ENCODE data around the gene KRT15.

KRT15 gene

DNA sequence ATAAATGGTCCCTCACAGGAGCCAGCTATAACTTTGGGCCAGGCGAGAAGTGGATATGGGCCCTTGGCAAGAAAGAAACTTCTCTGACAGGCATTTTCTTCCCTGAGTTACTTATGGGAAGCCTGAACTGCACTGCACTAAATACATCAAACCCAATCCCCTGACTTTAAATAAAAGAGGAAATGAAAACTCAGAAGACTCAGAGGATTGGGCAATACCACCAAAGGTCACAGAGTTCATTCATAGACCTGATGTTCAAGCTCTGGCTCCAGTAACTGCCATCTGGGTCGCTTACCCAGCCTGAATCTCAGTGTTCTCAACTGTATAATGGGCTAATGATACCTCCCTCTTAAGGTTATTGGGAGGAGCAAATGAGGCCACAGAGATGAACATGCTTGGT lies 38.6 kb downstream of the KRT15 start:
- DNase-seq = no peak

DNA sequence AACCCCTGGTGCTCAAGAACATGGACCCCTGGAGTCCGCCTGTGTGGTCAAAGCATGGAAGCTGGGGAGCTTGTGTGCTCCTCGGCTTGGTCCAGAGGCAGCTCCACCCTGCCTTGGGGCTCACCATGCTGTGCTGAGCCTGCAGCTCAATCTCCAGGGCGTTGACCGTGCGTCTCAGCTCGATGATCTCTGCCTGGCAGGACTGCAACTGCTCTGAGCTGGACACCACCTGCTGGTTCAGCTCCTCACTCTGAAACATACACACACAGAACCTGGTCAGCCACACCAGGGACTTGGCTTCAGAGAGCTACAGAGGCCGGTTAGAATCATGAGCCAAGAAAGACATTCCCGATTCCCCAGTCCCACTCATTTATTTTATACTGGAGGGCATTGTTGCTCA lies 40.5 kb downstream of the KRT15 start:
- no peak for DNase-seq

DNA sequence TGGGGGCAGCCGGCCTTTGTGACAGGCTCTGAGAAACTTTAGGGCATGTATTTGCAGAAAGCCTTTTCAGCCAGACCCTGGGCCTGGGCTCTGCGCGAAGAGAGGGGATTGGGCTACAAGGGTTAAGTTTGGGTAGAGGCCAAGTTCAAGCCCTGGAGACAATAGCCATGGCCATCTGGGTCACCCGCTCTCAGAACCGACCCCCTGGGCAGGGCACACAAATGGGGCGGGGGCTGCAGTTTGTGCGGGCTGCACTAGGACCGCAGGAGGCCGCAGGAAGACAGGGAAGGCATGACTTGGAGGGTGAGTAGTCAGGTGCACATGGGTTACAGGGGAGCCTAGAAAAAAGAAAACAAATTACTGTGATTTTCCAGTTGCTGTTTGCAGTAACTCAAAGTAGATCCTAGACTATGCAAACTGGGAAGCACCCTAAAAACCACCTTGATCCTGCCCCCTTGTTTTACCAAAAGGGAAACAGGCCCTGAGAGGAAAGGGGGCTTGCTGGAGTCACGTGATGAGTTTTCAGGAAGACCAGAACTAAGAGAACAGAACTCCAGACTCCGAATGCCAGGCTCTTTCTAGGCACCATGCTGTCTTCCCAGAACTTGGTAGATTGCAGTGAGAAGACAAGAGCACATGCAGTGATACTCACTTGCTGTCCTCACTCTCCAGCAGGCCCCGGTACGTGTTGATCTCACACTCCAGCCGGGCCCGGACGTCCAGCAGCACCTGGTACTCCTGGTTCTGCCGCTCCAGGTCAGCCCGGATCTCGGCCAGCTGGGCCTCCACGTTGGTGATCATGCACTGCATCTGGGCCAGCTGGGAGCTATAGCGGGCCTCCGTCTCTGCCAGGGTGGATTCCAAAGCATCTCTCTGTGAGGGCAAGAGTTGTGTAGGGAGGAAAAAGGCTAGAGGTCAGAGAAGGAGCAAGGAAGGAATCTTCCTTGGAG lies 41.5 kb downstream of the KRT15 start:
- DNase-seq = no peak

DNA sequence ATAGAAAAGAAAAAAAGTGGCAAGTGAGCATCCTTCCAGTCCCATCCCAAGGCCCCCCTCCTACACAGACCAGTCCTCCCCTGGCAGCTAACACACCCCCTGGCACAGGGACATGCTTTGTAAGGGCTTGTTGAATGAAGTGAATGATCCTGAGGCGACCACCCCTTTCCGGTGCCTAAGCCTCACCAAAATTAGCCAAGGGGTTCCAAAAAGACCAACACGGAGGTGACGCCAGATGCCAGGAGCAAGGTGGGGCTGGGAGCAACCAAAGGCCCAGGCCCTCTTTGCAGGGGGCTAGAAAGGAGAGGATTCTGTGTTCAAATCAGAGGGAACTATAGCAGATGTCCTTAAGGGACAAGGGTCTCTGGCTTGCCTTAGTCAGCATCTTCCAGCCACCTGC lies 43.3 kb downstream of the KRT15 start:
- DNase-seq = no peak

DNA sequence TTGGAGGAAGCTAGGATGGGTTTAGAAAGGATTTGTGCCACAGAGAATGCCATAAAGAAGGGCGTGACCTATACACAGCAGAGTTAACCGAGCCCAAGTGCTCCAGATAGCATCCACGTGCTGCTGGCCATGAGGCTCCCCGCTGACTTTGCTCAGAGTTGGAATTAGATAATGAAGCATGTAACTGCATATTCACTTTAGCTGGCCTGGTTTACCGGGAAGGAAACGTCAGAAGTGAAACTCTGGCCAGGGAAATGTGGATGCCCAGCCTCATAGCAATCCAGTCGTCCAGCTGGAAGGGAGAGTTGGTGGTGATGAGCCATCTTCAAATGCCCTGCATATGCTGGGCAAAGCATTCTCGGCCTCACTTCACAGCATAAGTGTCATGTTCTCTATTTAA lies 43.8 kb downstream of the KRT15 start:
- DNase-seq = no peak

DNA sequence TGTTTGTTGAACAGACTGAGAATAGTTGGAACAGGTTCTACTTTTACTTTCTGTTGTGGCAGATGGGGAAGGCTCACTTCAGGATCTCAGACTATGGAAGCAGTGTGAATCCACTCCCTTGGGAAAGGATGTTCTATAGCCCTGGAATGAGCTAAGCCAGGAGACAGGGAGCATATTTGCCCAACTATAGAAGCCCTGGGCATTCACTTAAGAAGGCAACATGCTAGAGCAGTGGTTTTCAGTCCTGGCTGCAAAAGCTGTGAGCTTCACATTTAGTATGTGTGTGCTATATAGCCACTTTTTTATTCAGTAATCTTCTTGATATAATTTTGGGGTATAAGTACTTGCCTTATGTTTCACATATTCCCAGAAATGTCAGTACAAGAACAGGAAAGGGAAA lies 50.3 kb downstream of the KRT15 start:
- DNase-seq = no peak

DNA sequence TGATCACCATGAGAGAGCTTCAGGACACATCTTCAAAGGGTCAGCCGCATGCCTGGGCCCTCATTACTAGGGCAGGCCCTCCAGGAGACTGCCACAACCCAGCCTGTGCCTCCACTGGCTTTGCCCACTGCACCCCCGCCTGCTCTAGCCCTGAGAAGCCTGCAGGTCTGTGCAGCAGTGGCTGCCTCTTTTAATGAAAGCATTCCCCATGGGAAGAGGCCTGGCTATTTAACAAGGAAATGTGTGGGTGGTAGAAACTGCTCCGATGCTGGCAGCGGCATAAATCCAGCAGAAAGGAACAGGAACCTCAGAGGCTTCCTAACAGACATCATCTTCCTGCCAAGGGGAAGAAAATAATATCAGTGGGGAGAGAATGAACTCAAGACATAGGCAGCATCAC lies 51.1 kb downstream of the KRT15 start:
- no peak for DNase-seq

DNA sequence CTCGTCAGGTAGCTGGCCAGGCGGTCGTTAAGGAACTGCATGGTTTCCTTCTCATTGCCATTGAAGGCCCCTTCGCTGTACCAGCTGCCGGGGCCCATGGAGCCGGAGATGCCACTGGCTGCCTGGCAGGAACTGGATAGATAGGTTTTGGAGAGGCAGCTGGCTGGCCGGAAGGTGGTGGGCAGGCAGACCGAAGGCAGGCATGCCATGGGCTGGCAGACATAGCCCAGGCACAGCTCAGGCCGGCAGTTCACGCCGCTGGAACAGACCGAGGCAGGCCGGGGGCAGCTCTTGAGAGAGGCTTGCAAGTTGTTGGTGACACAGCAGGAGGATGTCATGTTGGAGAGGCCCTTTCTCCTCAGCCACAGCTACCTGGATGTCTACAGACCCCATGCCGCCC lies 51.7 kb downstream of the KRT15 start, which contains the start of gene KRT32:
Gene KRT32 (minus strand): TSS at position 399 of the 400 bp plus-strand sequence. CDS start 61 bp downstream, at position 338.
- no peak for DNase-seq

DNA sequence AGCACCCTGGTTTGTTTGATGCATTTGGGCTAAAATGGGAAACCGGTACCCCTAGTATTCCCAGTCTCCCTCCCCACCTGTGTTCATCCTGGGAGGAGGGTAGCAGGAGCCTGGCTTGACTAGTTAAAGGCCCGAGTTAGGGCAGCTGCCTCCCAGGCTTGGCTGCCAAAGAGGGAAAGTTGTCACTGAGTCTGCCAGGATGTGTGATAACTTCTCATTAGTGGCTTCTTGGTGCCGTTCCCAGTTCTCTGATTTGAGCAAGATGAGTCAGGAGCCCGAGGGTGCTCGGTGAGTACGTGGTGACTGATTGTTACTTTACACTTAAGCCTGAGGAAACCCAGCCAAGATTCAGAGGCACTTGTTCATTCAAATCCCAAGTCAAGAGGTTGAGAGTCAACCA lies 54.0 kb downstream of the KRT15 start:
- DNase-seq = no peak

DNA sequence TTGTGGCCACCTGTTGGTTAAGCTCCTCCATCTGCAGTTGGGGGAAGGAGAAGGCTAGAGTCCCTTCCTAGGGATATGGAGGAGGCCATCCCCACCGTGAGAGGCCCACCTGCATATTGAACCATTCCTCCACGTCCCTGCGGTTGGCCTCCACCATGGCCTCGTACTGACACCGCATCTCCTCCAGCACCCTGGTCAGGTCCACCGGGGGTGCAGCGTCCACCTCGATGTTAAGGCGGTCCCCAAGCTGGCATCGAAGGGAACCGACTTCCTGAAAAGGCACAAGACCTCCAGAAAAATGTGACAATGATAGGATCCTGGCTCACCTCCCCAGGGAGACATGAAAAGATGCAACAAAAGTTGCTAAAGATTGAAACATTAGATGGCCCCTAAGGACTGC lies 54.5 kb downstream of the KRT15 start:
- DNase-seq = no peak

DNA sequence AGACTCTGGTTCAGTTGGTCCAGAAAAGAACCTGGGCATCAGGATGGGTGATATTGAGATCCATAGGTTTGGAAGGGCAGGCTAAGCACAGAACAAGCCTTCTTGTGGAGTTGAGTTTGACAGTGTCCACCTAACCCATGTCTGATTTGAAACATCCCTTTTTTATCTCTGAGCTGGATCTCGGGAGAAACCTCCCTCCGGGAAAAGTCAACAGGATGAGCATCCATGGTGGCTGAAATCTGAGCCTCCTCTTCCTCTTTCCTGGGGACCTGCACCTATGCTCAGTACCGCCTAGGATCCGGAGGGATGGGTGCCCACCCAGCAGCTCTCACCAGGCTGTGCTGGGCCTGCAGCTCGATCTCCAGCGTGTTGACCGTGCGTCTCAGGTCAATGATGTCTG lies 54.9 kb downstream of the KRT15 start:
- no peak for DNase-seq
